Mammary epithelial cell (primary cell): ENCODE results near the gene MECP2.

ENCODE experiments used
- CTCF ChIP-seq, 2 donors: IDR thresholded peaks in 1 of 2; conservative IDR thresholded peaks in 1 of 2; 2 replicates each; pipeline ENCODE4 v1.5.1; 2011 to 2012; ENCODE audit warnings: inconsistent platforms in 2 of 2, low read length in 2 of 2, mild to moderate bottlenecking in 2 of 2, control low read depth in 1 of 2, low read depth in 1 of 2; ENCODE audit not compliant: insufficient read depth in 1 of 2; ENCODE audit errors: extremely low read depth in 1 of 2
- EZH2 ChIP-seq: IDR thresholded peaks from 2 replicates; pipeline ENCODE4 v1.6.1; 2012; ENCODE audit warnings: low read length, inconsistent platforms, borderline replicate concordance

DNA sequence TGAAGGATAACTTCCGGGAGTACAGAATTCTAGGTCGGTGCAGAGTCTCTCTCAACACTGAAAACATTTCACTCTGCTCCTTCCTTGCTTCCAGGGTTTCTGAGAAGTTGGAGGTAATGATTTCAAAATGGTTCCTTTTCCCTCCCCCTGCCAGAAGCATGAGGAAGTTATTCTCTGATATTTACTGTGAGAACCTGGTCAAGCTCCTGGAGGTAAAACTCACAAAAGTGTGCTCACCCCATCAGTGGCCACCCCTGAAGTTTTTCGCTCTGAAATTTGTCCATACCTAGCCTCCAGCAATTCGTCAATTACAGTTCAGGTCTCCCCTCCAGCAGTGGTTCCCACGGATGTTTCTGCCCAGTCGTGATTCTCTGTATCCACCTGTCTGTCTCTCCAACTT lies 16.2 kb upstream of the MECP2 start:
- TF ChIP-seq CTCF (conservative IDR thresholded peaks at IDR 0.05 in 1 of 2, IDR thresholded peaks at IDR 0.05 in 1 of 2; ENCODE audit: extremely low read depth in 1 of 2, insufficient read depth in 1 of 2, low read depth in 1 of 2, low read length in 2 of 2) (no peak), EZH2 (no peak)
